Stomach (tissue), 9 donors: ENCODE results near the gene TTC7B. TPM values are rescaled to one million over a fixed set of nuclear protein-coding genes. Genes with fewer than 3 reads are reported as not detected.
A peak's percentile ranks its signal among the peaks of the same experiment; 100 is the strongest.

Source experiments
- DNase-seq, 2 donors: peaks; one replicate each; pipeline versions ENCODE4 v3.0.0 to v3.0.0-alpha.2; 2013 to 2019
- H3K27ac ChIP-seq, 5 donors: fragments of 200-600 bp in 4 of 5; sonication (generic) in 4 of 5; one replicate each; pipeline ENCODE4 v1.5.1; 2013 to 2019; ENCODE audit warnings: mild to moderate bottlenecking in 1 of 5, moderate library complexity in 1 of 5
- H3K27me3 ChIP-seq, 3 donors: fragments of 200-600 bp; sonication (generic); one replicate each; pipeline ENCODE4 v1.5.1; 2017 to 2019; ENCODE audit warnings: mixed run types in 1 of 3
- H3K36me3 ChIP-seq, 4 donors: fragments of 200-600 bp; sonication (generic); 1 replicate in 3 of 4; 2 replicates in 1 of 4; pipeline ENCODE4 v1.5.1; 2016 to 2019
- H3K4me1 ChIP-seq, 4 donors: fragments of 200-600 bp; sonication (generic); one replicate each; pipeline ENCODE4 v1.5.1; 2016 to 2019
- H3K4me3 ChIP-seq, 4 donors: fragments of 200-600 bp; sonication (generic) in 3 of 4; one replicate each; pipeline ENCODE4 v1.5.1; 2016 to 2019; ENCODE audit warnings: mild to moderate bottlenecking in 1 of 4
- H3K9me3 ChIP-seq, 4 donors: fragments of 200-600 bp; sonication (generic); one replicate each; pipeline ENCODE4 v1.5.1; 2016 to 2019
- EP300 ChIP-seq: sonication (generic); formaldehyde crosslinking; IDR thresholded peaks from one replicate; pipeline ENCODE4 v1.6.1; 2017; ENCODE audit warnings: antibody characterized with exemption
- POLR2A ChIP-seq, 4 donors: fragments of 450-650 bp; IDR thresholded peaks; one replicate each; pipeline ENCODE4 v1.6.1; 2016; ENCODE audit warnings: antibody characterized with exemption in 4 of 4, control low read depth in 2 of 4, mild to moderate bottlenecking in 1 of 4, moderate library complexity in 1 of 4
- POLR2AphosphoS5 ChIP-seq, 3 donors: sonication (generic); formaldehyde crosslinking; IDR thresholded peaks; one replicate each; pipeline ENCODE4 v1.6.1; 2016; ENCODE audit warnings: antibody characterized with exemption in 3 of 3
- WGBS, 5 donors: extraction: QIAGEN DNeasy Blood & Tissue Kit in 3 of 5; methylation state at CpG; one replicate each; pipeline versions ENCODE4 v1.1.5 to v1.1.7; 2013 to 2018; 5-methylcytosine and 5-hydroxymethylcytosine counted together
- intact Hi-C: fragments of 100-400 bp; cut with DNase I; formaldehyde crosslinking; loops from one replicate; pipeline ENCODE4 v1.15.1; 2023; ENCODE audit warnings: low total_unique reads
- polyA plus RNA-seq, 3 donors: library from polyadenylated mRNA; stranded (reverse); fragments of 200-250 nt; gene quantifications; one replicate each; pipeline ENCODE4 v1.2.3, GENCODE V29; 2013
- total RNA-seq, 5 donors: library from RNA; depleted of rRNA; stranded (reverse); fragments of >200 nt; gene quantifications; one replicate each; pipeline versions ENCODE4 v1.1.0 to v1.2.3, GENCODE V29; 2014 to 2016
- TF ChIP-seq, protein P1 (sequence below), 7 experiments: fragments of 450-650 bp in 4 of 7; fragments of 200-600 bp in 3 of 7; sonication (generic) in 3 of 7; IDR thresholded peaks; one replicate each; pipeline ENCODE4 v1.5.1; 2016 to 2019; ENCODE audit warnings: antibody characterized with exemption in 7 of 7, control low read depth in 2 of 7, mild to moderate bottlenecking in 1 of 7
- donor health status: healthy with polysubstance abuse.
- donor health status: Bipolar disorder and iron deficiency.
- donor health status: healthy.

The TTC7B gene
- total and polyA plus RNA-seq, 8 donors, result 6.8 to 110 (median 17.7) TPM

DNA sequence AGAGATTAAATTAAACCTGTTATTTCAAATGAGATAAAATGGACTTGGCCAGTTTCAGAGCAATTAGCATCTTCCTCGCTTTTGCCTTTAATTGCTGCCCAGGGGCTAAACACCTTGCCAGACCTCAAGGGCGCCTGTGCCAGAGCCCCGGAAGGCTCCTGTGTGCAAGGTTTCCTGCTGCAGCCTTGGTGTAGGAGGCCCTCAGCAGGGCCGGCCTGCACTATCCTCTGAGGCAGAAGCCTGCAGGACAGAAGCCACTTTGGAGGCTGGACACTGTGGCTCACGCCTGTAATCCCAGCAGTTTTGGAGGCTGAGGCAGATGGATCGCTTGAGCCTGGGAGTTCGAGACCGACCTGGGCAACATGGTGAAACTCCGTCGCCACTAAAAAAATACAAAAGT is 269.0 kb downstream of the TTC7B start:
- no peak for TF ChIP-seq POLR2A (IDR thresholded peaks at IDR 0.05)
- TF ChIP-seq, protein P1, sequence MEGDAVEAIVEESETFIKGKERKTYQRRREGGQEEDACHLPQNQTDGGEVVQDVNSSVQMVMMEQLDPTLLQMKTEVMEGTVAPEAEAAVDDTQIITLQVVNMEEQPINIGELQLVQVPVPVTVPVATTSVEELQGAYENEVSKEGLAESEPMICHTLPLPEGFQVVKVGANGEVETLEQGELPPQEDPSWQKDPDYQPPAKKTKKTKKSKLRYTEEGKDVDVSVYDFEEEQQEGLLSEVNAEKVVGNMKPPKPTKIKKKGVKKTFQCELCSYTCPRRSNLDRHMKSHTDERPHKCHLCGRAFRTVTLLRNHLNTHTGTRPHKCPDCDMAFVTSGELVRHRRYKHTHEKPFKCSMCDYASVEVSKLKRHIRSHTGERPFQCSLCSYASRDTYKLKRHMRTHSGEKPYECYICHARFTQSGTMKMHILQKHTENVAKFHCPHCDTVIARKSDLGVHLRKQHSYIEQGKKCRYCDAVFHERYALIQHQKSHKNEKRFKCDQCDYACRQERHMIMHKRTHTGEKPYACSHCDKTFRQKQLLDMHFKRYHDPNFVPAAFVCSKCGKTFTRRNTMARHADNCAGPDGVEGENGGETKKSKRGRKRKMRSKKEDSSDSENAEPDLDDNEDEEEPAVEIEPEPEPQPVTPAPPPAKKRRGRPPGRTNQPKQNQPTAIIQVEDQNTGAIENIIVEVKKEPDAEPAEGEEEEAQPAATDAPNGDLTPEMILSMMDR (IDR thresholded peaks at IDR 0.05), result no peak
- TF ChIP-seq EP300, result no peak
- TF ChIP-seq POLR2AphosphoS5 (IDR thresholded peaks at IDR 0.05), result no peak
- peak overlapping the region in 2 of 5 donors; percentile 59 to 74 for H3K27ac ChIP-seq
- no peaks in the 10 kb centered on the region for H3K27me3 ChIP-seq
- H3K4me3 ChIP-seq, result no peak overlapping the region
- peaks cover 10 to 64% (median 41%) of the 10 kb centered on the region in 4 donors for H3K4me1 ChIP-seq
- H3K36me3 ChIP-seq, result no peaks in the 10 kb centered on the region
- intact Hi-C loops, result no loop called here
- no peak for DNase-seq
- WGBS, 5 donors, result 89 to 96% (median 94%) methylated on average over 9 to 10 of the region's 10 CpGs
- no peaks in the 10 kb centered on the region for H3K9me3 ChIP-seq

DNA sequence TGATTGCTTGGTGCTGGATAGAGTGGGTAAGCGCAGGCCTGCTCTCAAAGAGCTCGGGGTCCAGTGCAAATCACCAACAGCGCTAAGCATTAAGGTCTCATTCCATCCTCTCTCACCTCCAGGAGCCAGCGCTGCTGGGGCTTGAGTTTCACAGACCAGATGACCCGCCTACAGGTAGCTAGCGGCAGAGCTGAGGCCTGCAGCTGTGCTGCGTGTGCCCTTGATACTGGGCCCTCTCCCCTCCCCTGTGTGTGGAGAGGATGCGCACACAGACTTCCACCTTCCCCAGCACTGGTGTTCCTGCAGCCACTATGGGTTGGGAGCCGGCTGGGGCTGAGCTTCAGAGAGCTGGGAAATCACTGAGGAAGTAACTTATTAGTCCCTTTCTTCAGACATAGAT is 269.5 kb downstream of the TTC7B start:
- DNase-seq, result no peak
- no peak for TF ChIP-seq EP300
- TF ChIP-seq, protein P1 (IDR thresholded peaks at IDR 0.05), result no peak
- TF ChIP-seq POLR2AphosphoS5 (IDR thresholded peaks at IDR 0.05), result no peak
- no peak for TF ChIP-seq POLR2A (IDR thresholded peaks at IDR 0.05)
- H3K27me3 ChIP-seq, result no peaks in the 10 kb centered on the region
- intact Hi-C loops, result no loop called here
- H3K4me1 ChIP-seq, result peaks cover 10 to 59% (median 37%) of the 10 kb centered on the region in 4 donors
- peak overlapping the region in 4 of 5 donors; percentile 54 to 74 (median 62) for H3K27ac ChIP-seq
- H3K4me3 ChIP-seq, result no peak overlapping the region
- H3K36me3 ChIP-seq, result peaks cover 0 to under 1% (median 0%) of the 10 kb centered on the region in 4 donors
- 80 to 87% (median 84%) methylated on average over 7 to 9 of the region's 9 CpGs for WGBS, 5 donors
- no peaks in the 10 kb centered on the region for H3K9me3 ChIP-seq

DNA sequence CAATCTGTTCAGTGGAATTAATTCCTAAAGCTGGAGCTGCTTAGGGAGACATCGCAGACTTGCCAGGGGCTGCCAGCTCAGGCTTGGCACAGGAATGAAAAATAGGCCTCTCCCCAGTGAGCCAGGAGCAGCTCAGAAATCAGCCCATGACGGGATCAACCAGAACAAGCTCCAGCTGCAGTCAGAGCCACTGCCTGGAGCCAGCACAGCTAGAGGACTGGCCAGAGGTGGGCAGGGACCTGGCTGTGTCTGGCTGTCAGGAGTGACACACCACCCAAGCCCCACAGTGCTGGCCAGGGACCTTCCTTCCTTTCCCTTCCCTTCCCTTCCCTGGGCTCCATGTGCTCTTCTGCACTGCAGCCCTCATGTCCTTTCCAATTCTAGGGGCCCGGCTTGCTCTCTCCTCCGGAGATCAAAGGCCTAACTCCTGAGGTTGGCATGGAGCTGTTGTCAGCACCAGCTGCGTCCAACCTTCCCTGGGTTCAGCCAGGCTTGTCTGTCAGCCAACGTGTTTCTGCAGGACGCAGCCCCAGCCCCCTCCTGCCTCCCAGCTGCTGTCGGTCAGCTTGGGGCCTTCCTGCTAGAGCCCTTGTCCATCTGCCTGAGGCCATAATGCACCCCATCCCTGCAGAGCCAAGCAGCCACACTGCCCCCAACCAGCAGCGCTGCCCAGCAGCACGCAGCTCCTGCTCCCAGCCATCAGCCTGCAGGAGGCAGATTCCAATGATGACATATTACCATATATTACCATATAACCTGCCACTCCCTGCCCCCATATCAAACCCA is 270.1 kb downstream of the TTC7B start:
- Histone ChIP-seq H3K27ac (peak overlapping the region; percentile 34 to 74 (median 59)), H3K27me3 (no peaks in the 10 kb centered on the region), H3K4me1 (peaks cover 10 to 53% (median 31%) of the 10 kb centered on the region in 4 donors), H3K9me3 (no peaks in the 10 kb centered on the region), H3K4me3 (no peak overlapping the region), H3K36me3 (peaks cover 0 to 6% (median 2%) of the 10 kb centered on the region in 4 donors)
- no peak for TF ChIP-seq POLR2AphosphoS5 (IDR thresholded peaks at IDR 0.05)
- TF ChIP-seq, protein P1 (IDR thresholded peaks at IDR 0.05), result no peak
- TF ChIP-seq POLR2A (IDR thresholded peaks at IDR 0.05), result no peak
- TF ChIP-seq EP300, result no peak
- DNase-seq, result peak; percentile 53 to 65
- 32 to 56% (median 49%) methylated on average over 9 to 10 of the region's 10 CpGs for WGBS, 5 donors
- intact Hi-C loops, result no loop called here

DNA sequence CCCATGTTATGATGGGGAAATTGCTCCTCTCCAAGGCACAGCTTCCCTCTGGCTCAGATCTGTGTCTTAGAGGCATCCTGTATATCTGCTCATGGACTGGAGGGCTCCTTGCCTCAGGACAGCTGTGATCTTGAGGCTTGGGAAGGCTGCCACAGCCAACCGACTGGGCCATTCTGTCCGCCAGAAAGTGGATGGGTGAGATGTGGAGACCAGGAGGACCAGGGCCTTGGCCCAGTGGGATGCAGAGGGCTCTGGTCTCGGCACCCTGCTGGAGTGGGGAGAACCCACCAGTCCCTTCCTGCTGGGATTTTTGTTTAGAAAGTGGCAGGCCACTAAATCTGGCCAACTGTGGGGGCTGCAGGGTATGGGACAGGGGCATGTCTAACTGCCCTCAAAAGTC is 270.8 kb downstream of the TTC7B start:
- H3K4me1 ChIP-seq, result peaks cover 10 to 45% (median 25%) of the 10 kb centered on the region in 4 donors
- no peak for TF ChIP-seq EP300
- TF ChIP-seq POLR2AphosphoS5 (IDR thresholded peaks at IDR 0.05), result no peak
- no peak for TF ChIP-seq POLR2A (IDR thresholded peaks at IDR 0.05)
- TF ChIP-seq, protein P1 (IDR thresholded peaks at IDR 0.05), result no peak
- peak overlapping the region; percentile 8 to 74 (median 59) for H3K27ac ChIP-seq
- intact Hi-C loops, result no loop called here
- no peaks in the 10 kb centered on the region for H3K9me3 ChIP-seq
- WGBS, 5 donors, result 85 to 94% (median 90%) methylated on average over 2 to 3 of the region's 3 CpGs
- H3K27me3 ChIP-seq, result no peaks in the 10 kb centered on the region
- H3K36me3 ChIP-seq, result peaks cover 0 to 14% (median 6%) of the 10 kb centered on the region in 4 donors
- DNase-seq, result no peak
- H3K4me3 ChIP-seq, result no peak overlapping the region
